ENCODE measurements around the gene PACSIN3. TPM values are rescaled to one million over a fixed set of nuclear protein-coding genes. Genes with fewer than 3 reads are reported as not detected.
"Not testable (repeated sequence)": the region's sequence is repeated elsewhere in the genome, so short reads cannot be mapped to it uniquely, and the experiment has no call there.

The PACSIN3 gene
- total RNA-seq, 2 donors from 2014 or later = 10.5 to 17.1 TPM

GRCh38 chr11:47207459-47207858, 21.2 kb upstream of the PACSIN3 start:
- Mint-ChIP-seq H3K9me3 (no peaks in the 10 kb centered on the region), H3K27ac (no peak overlapping the region)
- no peak for ATAC-seq

GRCh38 chr11:47206577-47206976, 20.3 kb upstream of the PACSIN3 start:
- ATAC-seq; H3K36me3 Mint-ChIP-seq; H3K27ac Mint-ChIP-seq; DNase-seq (ENCODE audit: low spot score in 2 of 2); H3K9me3 Mint-ChIP-seq: not testable (repeated sequence)

More at GRCh38 chr11:47207459-47207858, 21.2 kb upstream of the PACSIN3 start:
- no peaks in the 10 kb centered on the region for H3K36me3 Mint-ChIP-seq
- DNase-seq (ENCODE audit: low spot score in 2 of 2) = no peak

DNA sequence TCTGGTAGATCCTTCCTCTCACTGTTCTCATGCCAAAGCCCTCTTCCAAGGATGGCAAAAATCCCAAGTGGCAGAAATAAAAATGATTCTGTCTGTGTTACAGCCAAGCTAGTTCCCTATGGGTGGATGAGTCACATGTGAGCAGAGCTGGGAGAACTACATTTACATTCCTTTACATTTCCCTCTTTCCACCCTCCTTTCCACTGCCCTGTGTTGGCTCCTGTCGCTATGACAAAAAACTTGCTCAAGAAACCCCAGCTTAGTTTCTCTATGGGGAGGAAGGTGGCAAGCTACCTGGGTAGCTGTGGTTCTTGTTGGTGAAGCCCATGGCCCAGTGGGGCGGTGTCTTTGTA, 18.4 kb upstream of the PACSIN3 start:
- Mint-ChIP-seq H3K36me3 (no peaks in the 10 kb centered on the region), H3K9me3 (no peaks in the 10 kb centered on the region), H3K27ac (no peak overlapping the region)
- no peak for DNase-seq (ENCODE audit: low spot score in 2 of 2)
- no peak for ATAC-seq

- no peaks in the 10 kb centered on the region for H3K9me3 Mint-ChIP-seq
- H3K27ac Mint-ChIP-seq = no peak overlapping the region
- no peaks in the 10 kb centered on the region for H3K36me3 Mint-ChIP-seq
- ATAC-seq (no peak), DNase-seq (ENCODE audit: low spot score in 2 of 2) (no peak)
These were observed 16.3 kb upstream of the PACSIN3 start for GRCh38 chr11:47202576-47202975.

- no peak for DNase-seq (ENCODE audit: low spot score in 2 of 2)
- Mint-ChIP-seq H3K27ac (no peak overlapping the region), H3K9me3 (no peaks in the 10 kb centered on the region), H3K36me3 (no peaks in the 10 kb centered on the region)
- ATAC-seq = no peak
These were observed 14.8 kb upstream of the PACSIN3 start for GRCh38 chr11:47201015-47201414.

- DNase-seq (ENCODE audit: low spot score in 2 of 2); ATAC-seq; H3K9me3 Mint-ChIP-seq; H3K36me3 Mint-ChIP-seq: not testable (repeated sequence)
- H3K27ac Mint-ChIP-seq = peak overlapping the region in 1 of 2 donors; percentile 56
These were observed 11.9 kb upstream of the PACSIN3 start for GRCh38 chr11:47198161-47198560.

- Mint-ChIP-seq H3K9me3 (no peaks in the 10 kb centered on the region), H3K36me3 (no peaks in the 10 kb centered on the region), H3K27ac (no peak overlapping the region)
- ATAC-seq = no peak
- DNase-seq (ENCODE audit: low spot score in 2 of 2) = no peak
These were observed 5.9 kb upstream of the PACSIN3 start for GRCh38 chr11:47192111-47192510.

DNA sequence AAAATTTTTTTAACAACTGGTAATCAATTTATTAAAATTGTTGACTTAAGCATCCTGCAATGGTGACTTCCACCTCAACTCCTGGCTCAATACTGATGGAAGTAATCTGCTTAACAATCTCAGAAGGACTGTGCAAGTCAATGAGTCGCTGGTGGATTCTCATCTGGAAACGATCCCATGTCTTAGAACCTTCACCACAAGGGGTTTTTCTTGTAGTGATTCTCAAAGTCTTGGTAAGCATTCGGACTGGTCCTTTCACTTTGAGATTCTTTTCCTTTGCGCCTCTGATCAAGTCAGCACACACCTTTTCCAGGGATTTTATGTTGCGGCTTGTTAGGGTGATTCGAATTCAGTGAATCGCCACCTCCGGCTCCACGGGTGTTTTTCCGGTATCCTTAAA, 4.9 kb upstream of the PACSIN3 start:
- H3K36me3 Mint-ChIP-seq; H3K27ac Mint-ChIP-seq; DNase-seq (ENCODE audit: low spot score in 2 of 2); H3K9me3 Mint-ChIP-seq; ATAC-seq: not testable (repeated sequence)

DNA sequence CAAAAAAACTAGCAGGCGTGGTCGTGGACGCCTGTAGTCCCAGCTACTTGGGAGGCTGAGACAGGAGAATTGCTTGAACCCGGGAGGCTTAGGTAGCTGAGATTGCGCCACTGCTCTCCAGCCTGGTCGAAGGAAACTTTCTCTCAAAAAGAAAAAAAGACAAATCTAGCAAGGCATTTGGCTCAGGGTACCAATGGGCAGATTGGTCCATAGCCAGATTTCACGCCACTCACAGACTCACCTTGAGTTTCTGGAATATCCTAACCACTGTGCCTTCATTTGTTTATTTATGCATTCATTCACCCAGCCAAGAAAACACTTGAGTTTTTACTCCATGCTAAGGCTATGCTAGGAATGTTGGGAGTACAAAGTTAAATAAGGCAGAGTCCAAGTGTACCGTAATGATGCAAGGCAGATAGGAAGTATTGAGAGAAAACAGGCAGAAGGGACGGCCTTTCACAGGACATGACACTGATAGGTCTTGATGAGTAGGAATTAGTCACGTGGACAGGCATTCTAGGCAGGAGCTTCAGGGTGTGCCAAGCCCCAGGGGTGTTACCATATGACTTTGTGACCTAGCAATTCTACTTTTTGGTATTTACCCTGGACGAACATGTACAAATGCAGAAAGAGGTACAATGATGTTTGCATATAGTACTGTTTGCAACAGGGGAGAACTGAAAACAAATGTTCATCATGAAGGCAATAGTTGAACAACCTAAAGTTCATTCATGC, 3.0 kb upstream of the PACSIN3 start:
- no peaks in the 10 kb centered on the region for H3K9me3 Mint-ChIP-seq
- ATAC-seq (no peak), DNase-seq (ENCODE audit: low spot score in 2 of 2) (no peak)
- H3K27ac Mint-ChIP-seq = no peak overlapping the region
- no peaks in the 10 kb centered on the region for H3K36me3 Mint-ChIP-seq

- H3K9me3 Mint-ChIP-seq = no peaks in the 10 kb centered on the region
- no peak overlapping the region for H3K27ac Mint-ChIP-seq
- no peaks in the 10 kb centered on the region for H3K36me3 Mint-ChIP-seq
- DNase-seq (ENCODE audit: low spot score in 2 of 2) (no peak), ATAC-seq (no peak)
These were observed 2.0 kb upstream of the PACSIN3 start for GRCh38 chr11:47188259-47188658.

GRCh38 chr11:47187723-47188122, 1.5 kb upstream of the PACSIN3 start:
- no peak overlapping the region for H3K27ac Mint-ChIP-seq
- H3K36me3 Mint-ChIP-seq = no peaks in the 10 kb centered on the region
- no peaks in the 10 kb centered on the region for H3K9me3 Mint-ChIP-seq
- DNase-seq (ENCODE audit: low spot score in 2 of 2) (no peak), ATAC-seq (no peak)

DNA sequence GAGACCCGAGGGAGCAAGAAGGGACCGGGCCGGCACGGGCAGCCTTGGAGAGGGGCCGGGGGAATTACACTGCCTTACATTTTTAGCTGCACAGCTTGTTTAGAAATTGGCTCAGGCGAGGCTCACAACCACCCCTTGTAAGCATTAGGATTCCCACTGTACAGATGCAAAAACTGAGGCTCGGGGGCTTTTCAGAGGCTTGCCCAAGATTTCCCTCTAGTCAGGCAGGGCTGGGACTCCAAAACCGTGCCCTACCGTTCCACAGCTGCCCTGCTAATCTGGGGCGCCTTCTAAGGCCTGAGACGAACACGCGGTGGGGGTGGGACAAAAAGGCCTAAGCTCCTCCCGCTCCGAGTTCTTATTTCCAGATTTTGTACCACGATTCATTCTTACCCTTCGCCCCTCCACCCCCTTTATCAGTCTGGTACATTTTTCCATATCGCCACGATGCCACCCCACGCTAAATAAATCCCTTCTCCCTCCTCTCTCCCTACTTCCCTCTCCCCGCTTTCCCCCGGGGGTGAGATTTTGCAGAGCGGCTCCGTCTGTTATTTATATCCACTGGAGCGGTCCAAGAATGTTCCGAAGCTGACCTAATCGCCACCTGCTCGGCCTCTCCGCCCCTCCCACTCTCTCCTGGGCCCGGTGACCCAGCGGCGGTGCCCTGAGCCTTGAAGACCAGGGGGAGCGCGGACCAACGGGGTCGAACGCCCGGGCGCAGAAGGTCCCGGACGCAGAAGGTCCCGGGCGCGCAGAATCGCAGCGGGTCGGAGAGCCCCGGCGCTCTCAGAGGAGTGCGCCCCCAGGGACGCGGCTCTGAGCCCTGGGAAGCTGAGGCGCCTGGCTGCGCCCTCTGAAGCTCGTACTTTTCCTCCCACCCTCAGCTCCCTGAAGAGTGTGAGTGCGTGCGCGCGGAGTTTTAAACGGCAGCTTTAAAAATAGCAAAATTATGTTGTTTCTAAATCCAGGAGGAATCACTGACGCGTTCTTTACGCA, 764 bp upstream of the PACSIN3 start:
- H3K36me3 Mint-ChIP-seq = no peaks in the 10 kb centered on the region
- no peaks in the 10 kb centered on the region for H3K9me3 Mint-ChIP-seq
- peak; percentile 40 to 65 for ATAC-seq
- peak overlapping the region; percentile 41 to 81 for H3K27ac Mint-ChIP-seq
- peak in 1 of 2 donors; percentile 47 for DNase-seq (ENCODE audit: low spot score in 2 of 2)

GRCh38 chr11:47185305-47186075, 744 bp downstream of the PACSIN3 start:
- DNase-seq (ENCODE audit: low spot score in 2 of 2) (no peak), ATAC-seq (peak; percentile 10 to 54)
- Mint-ChIP-seq H3K9me3 (no peaks in the 10 kb centered on the region), H3K36me3 (no peaks in the 10 kb centered on the region), H3K27ac (no peak overlapping the region)

DNA sequence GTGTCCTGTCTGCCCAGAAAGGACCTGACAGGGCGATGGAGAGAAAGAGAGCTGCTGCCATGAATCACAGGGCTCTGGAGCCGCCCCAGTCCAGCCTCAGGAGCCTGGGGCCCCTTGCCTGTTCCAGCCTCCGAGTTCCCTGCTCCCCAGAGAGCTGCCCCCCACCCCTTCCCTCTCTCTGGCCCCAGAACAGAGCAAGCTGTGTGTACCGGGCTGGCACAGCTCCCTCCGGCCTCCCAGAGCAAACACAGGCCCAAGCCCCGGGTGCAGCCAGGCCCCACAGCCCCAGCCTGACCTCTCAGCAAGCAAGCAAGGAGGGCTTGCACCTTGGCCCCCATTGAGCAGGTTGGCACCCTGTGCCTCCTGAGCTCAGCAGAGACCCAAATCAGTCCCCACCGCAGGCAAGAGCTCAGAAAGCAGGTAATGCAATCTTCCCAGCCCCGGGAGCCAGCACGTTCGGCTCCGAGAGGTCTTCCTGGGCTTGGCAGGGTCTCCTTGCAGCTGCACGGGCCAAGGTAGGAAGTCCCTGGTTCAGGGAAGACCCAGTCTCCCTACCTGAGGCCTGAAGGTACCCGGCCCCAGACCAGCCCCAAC, 1.4 kb downstream of the PACSIN3 start:
- no peak overlapping the region for H3K27ac Mint-ChIP-seq
- ATAC-seq = no peak
- no peaks in the 10 kb centered on the region for H3K36me3 Mint-ChIP-seq

DNA sequence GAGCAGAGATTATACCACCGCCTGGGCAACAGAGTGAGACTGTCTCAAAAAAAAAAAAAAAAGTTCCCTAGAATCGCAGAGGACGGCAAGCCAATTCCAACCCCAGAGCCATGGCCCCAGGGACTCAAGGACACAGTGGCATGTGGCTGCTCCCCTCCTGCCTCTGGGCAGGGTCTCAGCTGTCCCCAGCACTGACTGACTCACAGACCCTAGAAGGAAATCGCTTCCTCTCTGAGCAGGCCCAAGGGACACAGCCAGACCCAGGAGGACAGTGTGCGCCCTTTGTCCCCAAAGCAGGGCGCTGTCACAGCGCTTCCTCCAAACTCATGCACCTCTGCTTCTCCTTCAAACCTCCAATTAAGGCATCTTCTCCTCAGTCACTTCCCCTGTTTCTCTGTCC, 2.3 kb downstream of the PACSIN3 start:
- Mint-ChIP-seq H3K27ac (no peak overlapping the region), H3K36me3 (no peaks in the 10 kb centered on the region), H3K9me3 (no peaks in the 10 kb centered on the region)
- DNase-seq (ENCODE audit: low spot score in 2 of 2) (no peak), ATAC-seq (no peak)

More for the DNA sequence above, 1.4 kb downstream of the PACSIN3 start:
- no peak for DNase-seq (ENCODE audit: low spot score in 2 of 2)
- H3K9me3 Mint-ChIP-seq = no peaks in the 10 kb centered on the region

GRCh38 chr11:47183031-47183856, 3.0 kb downstream of the PACSIN3 start:
- H3K27ac Mint-ChIP-seq = no peak overlapping the region
- H3K9me3 Mint-ChIP-seq = no peaks in the 10 kb centered on the region
- DNase-seq (ENCODE audit: low spot score in 2 of 2) (no peak), ATAC-seq (no peak)
- no peaks in the 10 kb centered on the region for H3K36me3 Mint-ChIP-seq
